Omental fat pad (tissue), 4 donors: ENCODE data around the gene PDE4D. TPM values are rescaled to one million over a fixed set of nuclear protein-coding genes. Genes with fewer than 3 reads are reported as not detected.

ENCODE experiments used
- ATAC-seq: fragments of 150-250 bp; one replicate; pipeline ENCODE4 v1.9.1; 2016; ENCODE audit warnings: mild to moderate bottlenecking, moderate library complexity; ENCODE audit not compliant: low FRiP score
- DNase-seq: peaks from one replicate; pipeline ENCODE4 v3.0.0-alpha.2; 2019; ENCODE audit warnings: low spot score
- total RNA-seq, 4 donors: library from RNA; depleted of rRNA; stranded (reverse); fragments of >200 nt; gene quantifications; one replicate each; pipeline ENCODE4 v1.1.0, GENCODE V29; 2016
- TF ChIP-seq, protein P1 (sequence below), 3 donors: fragments of 450-650 bp; IDR thresholded peaks; one replicate each; pipeline ENCODE4 v1.5.1; 2016 to 2017; ENCODE audit warnings: antibody characterized with exemption in 3 of 3, mild to moderate bottlenecking in 3 of 3, moderate library complexity in 2 of 3

PDE4D gene
- total RNA-seq, 4 donors from 2014 or later: 32.5 to 94.8 (median 43.2) TPM

DNA sequence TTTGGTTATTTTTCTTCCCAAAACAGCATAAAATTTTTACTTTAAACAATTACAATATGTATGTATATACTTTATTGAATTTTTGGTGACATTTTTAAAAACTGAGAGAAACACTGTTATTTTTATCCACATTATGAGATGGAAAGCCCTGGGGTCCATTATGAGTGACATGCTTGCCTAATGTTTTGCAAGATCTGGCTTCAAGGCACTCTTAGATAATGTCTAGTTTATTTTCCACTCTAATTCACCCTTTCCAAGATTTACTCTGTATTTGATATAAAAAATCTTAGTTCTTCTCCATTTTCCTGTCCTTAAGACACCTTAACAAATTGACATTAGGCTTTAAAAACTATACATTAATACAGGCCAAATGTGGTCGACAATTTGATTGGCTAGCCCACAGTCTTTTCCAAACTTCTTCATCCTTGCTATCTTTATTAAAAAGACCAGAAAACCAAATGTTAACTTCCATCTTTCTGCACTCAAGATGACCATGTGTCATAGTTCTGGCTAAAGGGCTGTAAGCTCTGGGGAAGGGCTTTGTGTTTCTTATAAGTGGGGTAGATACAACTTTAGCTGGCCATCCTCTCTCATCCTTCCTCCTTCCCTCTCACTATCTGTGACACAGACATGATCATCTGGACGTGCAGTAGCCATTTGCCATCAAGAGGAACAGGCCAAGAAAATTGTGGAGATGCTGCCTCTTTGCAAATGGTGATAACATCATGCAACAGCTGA lies 561.1 kb downstream of the PDE4D start:
- TF ChIP-seq, protein P1, sequence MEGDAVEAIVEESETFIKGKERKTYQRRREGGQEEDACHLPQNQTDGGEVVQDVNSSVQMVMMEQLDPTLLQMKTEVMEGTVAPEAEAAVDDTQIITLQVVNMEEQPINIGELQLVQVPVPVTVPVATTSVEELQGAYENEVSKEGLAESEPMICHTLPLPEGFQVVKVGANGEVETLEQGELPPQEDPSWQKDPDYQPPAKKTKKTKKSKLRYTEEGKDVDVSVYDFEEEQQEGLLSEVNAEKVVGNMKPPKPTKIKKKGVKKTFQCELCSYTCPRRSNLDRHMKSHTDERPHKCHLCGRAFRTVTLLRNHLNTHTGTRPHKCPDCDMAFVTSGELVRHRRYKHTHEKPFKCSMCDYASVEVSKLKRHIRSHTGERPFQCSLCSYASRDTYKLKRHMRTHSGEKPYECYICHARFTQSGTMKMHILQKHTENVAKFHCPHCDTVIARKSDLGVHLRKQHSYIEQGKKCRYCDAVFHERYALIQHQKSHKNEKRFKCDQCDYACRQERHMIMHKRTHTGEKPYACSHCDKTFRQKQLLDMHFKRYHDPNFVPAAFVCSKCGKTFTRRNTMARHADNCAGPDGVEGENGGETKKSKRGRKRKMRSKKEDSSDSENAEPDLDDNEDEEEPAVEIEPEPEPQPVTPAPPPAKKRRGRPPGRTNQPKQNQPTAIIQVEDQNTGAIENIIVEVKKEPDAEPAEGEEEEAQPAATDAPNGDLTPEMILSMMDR (IDR thresholded peaks at IDR 0.05): no peak

GRCh38 chr5:59330680-59331079 lies 562.8 kb downstream of the PDE4D start:
- DNase-seq (no peak), ATAC-seq (no peak)
- TF ChIP-seq, protein P1 (IDR thresholded peaks at IDR 0.05): no peak

More for the DNA sequence above, 561.1 kb downstream of the PDE4D start:
- ATAC-seq (no peak), DNase-seq (no peak)

GRCh38 chr5:59328709-59329296 lies 564.7 kb downstream of the PDE4D start:
- TF ChIP-seq, protein P1 (IDR thresholded peaks at IDR 0.05): no peak
- DNase-seq: no peak
- no peak for ATAC-seq

DNA sequence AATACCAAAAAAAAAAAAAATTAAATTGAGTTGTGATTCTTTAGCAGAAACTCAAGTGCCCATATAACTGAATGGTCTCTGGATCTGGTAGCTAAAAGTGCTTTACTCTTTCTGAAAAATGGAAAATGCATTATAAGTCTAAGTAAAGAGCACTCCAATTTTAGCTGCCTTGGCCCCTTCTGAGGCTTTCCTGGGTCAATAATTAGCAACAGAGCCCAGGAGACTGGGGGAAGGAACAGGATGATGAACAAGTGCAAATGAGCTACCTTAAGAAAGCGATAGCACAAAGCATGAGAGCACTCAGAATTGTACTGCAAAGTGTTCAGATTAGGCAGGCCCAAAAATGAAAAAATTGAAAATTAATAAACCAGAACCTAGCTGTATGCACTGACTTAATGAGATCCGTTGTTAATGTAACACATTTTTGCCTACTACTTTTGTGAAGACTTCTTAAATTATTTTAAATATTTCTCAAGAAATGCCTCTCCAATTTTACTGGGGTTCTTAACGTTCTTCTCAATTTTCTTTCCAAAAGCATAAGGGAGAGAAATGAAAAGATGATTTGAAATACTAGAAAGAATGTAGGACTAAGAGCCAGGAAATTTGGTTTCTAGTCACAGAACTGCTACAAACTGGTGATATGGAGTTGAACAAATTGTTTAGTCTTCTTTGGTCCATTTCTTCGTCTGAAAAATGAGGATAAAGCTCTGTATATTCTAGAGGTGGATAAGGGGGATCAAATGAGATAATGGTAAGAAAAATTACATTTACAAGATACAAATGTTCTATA lies 566.1 kb downstream of the PDE4D start:
- no peak for ATAC-seq
- no peak for DNase-seq
- TF ChIP-seq, protein P1 (IDR thresholded peaks at IDR 0.05): no peak

DNA sequence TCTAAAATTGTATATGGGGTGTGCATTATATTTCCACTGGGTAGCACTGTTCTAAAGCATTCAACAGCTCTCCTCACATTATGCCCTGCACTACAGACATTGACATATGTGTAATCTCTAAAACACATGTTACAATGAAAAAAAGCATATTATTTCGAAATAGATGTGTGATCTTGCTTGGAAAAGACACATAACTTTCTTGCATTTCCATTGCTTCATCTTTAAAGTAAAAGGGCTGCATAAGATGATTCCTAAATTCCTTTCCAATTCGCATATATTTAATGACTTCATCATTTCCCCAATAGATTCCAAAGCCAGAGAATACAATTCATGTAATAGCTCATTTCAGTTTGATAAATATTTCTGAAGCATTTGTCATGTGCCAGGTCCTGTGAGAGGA lies 566.9 kb downstream of the PDE4D start:
- DNase-seq (no peak), ATAC-seq (no peak)
- TF ChIP-seq, protein P1 (IDR thresholded peaks at IDR 0.05): no peak

- no peak for ATAC-seq
- TF ChIP-seq, protein P1 (IDR thresholded peaks at IDR 0.05): no peak
- no peak for DNase-seq
Observed at GRCh38 chr5:59325070-59325469, 568.5 kb downstream of the PDE4D start.
